HG03280 (cell line): ENCODE measurements around the gene KRTAP9-6.
"Not testable (repeated sequence)": the region's sequence is repeated elsewhere in the genome, so short reads cannot be mapped to it uniquely, and the experiment has no call there.

Experiments used
- ATAC-seq: cut with Tn5 transposase; IDR thresholded peaks from one replicate; pipeline ENCODE4 v1.9.1; 2021; ENCODE audit warnings: mild to moderate bottlenecking, moderate library complexity; ENCODE audit not compliant: unreplicated experiment

The KRTAP9-6 gene

GRCh38 chr17:41265078-41265477 is at the start of gene KRTAP9-6:
KRTAP9-6 (plus strand) TSS chr17:41265378; CDS start chr17:41265378, 0 bp downstream.
- no peak for ATAC-seq

- ATAC-seq = no peak
These were observed 49.5 kb upstream of the KRTAP9-6 start for GRCh38 chr17:41215681-41216080.

GRCh38 chr17:41223821-41224220 is 41.4 kb upstream of the KRTAP9-6 start:
- no peak for ATAC-seq

GRCh38 chr17:41226051-41226450 is 39.1 kb upstream of the KRTAP9-6 start:
- no peak for ATAC-seq

- not testable (repeated sequence) for ATAC-seq
These were observed 38.5 kb upstream of the KRTAP9-6 start, which contains the start of gene KRTAP9-2 for GRCh38 chr17:41226598-41227095. KRTAP9-2 (plus strand) TSS chr17:41226648; CDS start chr17:41226655, 7 bp downstream.

GRCh38 chr17:41230094-41230493 is 35.1 kb upstream of the KRTAP9-6 start:
- ATAC-seq = no peak

GRCh38 chr17:41231731-41232130 is 33.4 kb upstream of the KRTAP9-6 start:
- no peak for ATAC-seq

- ATAC-seq = not testable (repeated sequence)
These were observed 32.6 kb upstream of the KRTAP9-6 start, which contains the start of gene KRTAP9-3 for GRCh38 chr17:41232399-41233105. KRTAP9-3 (plus strand) TSS chr17:41232449; CDS start chr17:41232502, 53 bp downstream.

- ATAC-seq = not testable (repeated sequence)
These were observed 28.1 kb upstream of the KRTAP9-6 start for GRCh38 chr17:41237116-41237515.

- not testable (repeated sequence) for ATAC-seq
These were observed 27.2 kb upstream of the KRTAP9-6 start, which contains the start of gene KRTAP9-8 for GRCh38 chr17:41237949-41238437. KRTAP9-8 (plus strand) TSS chr17:41237999; CDS start chr17:41238052, 53 bp downstream.

GRCh38 chr17:41246995-41247787 is 18.0 kb upstream of the KRTAP9-6 start:
- ATAC-seq = not testable (repeated sequence)

- not testable (repeated sequence) for ATAC-seq
These were observed 15.4 kb upstream of the KRTAP9-6 start, which contains the start of gene KRTAP9-4 for GRCh38 chr17:41249637-41250240. KRTAP9-4 (plus strand) TSS chr17:41249687; CDS start chr17:41249721, 34 bp downstream.

- ATAC-seq = no peak
These were observed 13.9 kb upstream of the KRTAP9-6 start for GRCh38 chr17:41251261-41251660.

- no peak for ATAC-seq
These were observed 10.3 kb upstream of the KRTAP9-6 start for GRCh38 chr17:41254861-41255260.

GRCh38 chr17:41255381-41256290 is 9.5 kb upstream of the KRTAP9-6 start, which contains the start of gene KRTAP9-9:
KRTAP9-9 (plus strand) TSS chr17:41255384.
- ATAC-seq = not testable (repeated sequence)

GRCh38 chr17:41256291-41256685 is 8.9 kb upstream of the KRTAP9-6 start:
- no peak for ATAC-seq

GRCh38 chr17:41258406-41258805 is 6.8 kb upstream of the KRTAP9-6 start:
- no peak for ATAC-seq

GRCh38 chr17:41263212-41263611 is 2.0 kb upstream of the KRTAP9-6 start:
- ATAC-seq = no peak

GRCh38 chr17:41264599-41264998 is 579 bp upstream of the KRTAP9-6 start:
- ATAC-seq = no peak

GRCh38 chr17:41267711-41268110 is 2.5 kb downstream of the KRTAP9-6 start:
- no peak for ATAC-seq
